GM19468 (cell line): Measurements from ENCODE around the gene TTN.
"Not testable (repeated sequence)": the region's sequence is repeated elsewhere in the genome, so short reads cannot be mapped to it uniquely, and the experiment has no call there.

ENCODE experiments used
- ATAC-seq: cut with Tn5 transposase; IDR thresholded peaks from one replicate; pipeline ENCODE4 v1.9.1; 2021; ENCODE audit warnings: mild to moderate bottlenecking, moderate library complexity, moderate number of reproducible peaks; ENCODE audit not compliant: unreplicated experiment; ENCODE audit errors: extremely low read depth

Gene TTN

GRCh38 chr2:178679891-178680290 is 127.3 kb downstream of the TTN start:
- no peak for ATAC-seq

DNA sequence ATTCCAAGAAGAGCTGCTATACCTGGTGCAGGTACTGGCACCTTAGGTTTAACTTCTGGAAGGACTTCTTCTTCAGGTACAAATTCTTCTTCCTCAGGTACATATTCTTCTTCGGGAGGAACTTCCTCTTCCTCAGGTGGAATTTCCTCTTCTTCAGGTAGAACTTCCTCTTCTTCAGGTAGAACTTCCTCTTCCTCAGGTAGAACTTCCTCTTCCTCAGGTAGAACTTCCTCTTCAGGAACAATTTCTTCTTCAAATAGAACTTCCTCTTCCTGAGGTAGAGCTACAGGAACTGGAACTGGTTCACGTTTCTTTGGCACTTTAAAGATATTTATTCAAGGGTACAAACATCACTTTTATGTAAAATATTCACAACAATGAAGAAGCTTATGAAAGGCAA is 129.6 kb downstream of the TTN start:
- ATAC-seq: no peak

- ATAC-seq: no peak
Measured at GRCh38 chr2:178676046-178676445, 131.2 kb downstream of the TTN start.

GRCh38 chr2:178674122-178674521 is 133.1 kb downstream of the TTN start:
- ATAC-seq: no peak

DNA sequence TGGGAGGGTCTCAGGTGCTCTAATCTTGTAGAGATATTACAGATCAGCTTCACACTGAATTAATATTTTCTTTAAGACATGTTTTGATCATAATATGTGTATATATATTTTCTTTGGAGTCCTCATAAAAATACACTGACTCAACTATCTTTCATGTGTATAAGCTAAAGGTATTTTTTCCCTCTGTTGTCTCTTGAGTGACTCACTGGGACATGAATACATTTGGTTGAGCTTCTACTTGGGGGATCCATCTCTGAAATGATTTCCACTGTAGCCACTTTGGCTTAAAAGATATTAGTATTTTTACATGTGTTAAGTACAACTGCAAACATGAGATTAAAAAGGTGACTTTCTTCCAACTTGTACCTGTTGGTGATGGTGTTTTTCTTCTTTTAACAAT is 140.8 kb downstream of the TTN start:
- ATAC-seq: no peak

- ATAC-seq: not testable (repeated sequence)
Measured at GRCh38 chr2:178658480-178658879, 148.7 kb downstream of the TTN start.

GRCh38 chr2:178650554-178650953 is 156.7 kb downstream of the TTN start:
- no peak for ATAC-seq

DNA sequence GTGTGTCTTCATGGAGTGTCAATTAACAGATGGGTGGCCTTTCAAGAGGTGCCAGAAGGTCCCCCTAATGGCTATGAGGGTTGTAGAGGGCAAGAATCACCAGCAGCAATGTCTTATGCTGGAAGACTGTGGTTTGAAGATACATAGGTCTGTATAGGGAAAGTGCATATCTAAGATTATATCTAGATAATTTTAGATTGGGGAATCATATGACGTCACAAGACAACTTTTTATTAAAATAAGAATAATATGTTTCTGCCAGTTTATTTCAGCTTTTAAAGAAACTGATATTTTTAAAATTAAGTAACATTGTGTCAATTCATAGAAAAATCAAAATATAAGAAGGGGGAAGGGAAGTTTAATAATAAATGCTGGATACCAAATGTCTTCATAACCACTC is 162.3 kb downstream of the TTN start:
- ATAC-seq: no peak

DNA sequence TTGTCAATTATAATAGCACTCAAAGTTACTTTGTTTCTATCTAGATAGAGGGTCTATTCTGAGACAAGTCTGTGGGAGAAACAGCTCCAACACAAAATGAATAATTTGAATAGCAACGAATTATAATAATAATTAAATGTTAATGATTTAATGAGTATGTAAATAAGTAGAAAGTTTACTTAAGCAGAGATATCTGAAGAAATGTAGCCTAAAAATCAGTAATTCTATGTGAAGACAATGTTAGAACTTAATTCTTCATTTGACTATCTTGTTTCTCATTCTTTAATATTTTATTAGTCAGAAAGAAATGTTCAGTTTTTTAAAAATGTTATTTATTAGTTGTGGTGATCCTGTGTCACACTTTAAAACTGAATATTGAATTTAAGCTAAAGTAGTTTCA is 165.7 kb downstream of the TTN start:
- no peak for ATAC-seq

- ATAC-seq: no peak
Measured at GRCh38 chr2:178635897-178636296, 171.3 kb downstream of the TTN start.

- no peak for ATAC-seq
Measured at GRCh38 chr2:178632729-178633128, 174.5 kb downstream of the TTN start.

- ATAC-seq: no peak
Measured at GRCh38 chr2:178630581-178630980, 176.6 kb downstream of the TTN start.

DNA sequence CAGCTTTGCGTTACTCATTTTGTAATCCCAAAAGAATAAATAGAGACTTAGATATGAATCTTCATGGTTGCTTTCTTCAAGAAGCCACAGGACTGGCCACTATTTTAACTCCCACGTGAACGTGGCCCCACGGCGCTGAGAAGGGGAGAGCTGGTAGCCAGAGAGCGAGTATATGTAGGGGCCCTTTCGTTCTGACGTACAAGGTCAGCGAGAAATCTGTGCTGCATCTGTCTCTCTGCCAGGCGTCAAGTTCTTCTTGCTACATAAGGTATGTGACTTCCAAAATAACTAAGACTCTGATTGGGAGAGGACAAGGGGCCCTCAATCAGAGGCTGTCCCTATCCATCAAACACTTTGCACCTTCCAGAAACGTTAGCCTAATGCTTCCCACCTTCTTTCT is 177.8 kb downstream of the TTN start:
- no peak for ATAC-seq

DNA sequence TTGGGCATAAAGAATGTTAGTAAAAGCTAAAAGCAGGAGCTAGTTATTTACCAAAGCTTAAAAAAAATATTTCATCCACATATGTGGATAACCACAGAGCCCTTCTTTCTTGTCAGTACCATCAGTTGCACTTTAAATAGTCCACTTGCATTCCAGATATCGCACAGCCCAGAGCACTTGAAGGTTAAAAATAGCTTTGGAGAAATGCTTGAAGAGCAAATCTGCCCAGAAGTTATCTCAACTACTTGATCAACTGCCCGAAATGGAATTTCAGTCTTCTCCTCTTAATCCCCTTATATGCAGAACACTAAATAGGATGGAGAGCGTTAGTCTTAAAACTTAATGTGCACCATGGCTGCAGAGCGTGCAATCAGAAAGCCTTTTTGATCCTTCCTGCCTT is 178.6 kb downstream of the TTN start:
- no peak for ATAC-seq

GRCh38 chr2:178627401-178627800 is 179.8 kb downstream of the TTN start:
- no peak for ATAC-seq

GRCh38 chr2:178615969-178616368 is 191.3 kb downstream of the TTN start:
- no peak for ATAC-seq

DNA sequence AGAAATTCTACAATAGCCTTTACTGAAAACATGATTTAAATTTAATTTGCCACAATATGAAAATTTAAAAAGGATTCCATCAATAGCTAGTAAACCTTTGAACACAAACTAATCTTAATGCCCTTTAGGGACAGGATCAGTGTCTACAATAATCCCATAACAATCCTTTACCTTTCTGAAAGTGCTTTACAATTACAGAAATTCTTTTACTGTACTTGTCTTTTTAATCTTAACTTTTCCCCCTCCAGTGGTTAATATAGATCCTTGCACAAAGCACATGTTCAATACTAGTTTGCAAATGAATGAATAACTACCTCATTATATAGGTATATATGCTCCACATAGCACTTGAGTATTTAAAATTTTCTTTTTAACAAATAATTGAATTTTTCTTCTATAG is 204.3 kb downstream of the TTN start:
- ATAC-seq: no peak

- no peak for ATAC-seq
Measured at GRCh38 chr2:178592655-178593054, 214.6 kb downstream of the TTN start.

DNA sequence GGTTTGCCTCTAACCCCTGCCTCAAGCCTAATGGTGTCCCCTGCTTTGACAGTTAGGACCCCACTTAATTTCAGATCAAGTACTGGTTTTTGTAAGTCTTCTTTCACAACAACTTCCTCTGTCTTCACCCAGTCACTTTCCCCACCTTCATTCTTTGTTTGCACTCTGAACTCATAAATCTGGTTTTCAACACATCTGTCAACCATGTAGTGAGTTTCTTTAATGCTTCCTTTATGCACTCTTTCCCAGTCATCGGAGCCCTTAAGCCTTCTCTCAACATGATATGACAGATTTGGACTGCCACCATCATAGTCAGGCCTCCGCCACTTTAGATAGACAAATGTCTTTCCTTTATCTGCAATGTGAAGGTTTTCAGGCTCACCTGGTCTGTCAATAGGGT is 217.9 kb downstream of the TTN start:
- ATAC-seq: no peak

DNA sequence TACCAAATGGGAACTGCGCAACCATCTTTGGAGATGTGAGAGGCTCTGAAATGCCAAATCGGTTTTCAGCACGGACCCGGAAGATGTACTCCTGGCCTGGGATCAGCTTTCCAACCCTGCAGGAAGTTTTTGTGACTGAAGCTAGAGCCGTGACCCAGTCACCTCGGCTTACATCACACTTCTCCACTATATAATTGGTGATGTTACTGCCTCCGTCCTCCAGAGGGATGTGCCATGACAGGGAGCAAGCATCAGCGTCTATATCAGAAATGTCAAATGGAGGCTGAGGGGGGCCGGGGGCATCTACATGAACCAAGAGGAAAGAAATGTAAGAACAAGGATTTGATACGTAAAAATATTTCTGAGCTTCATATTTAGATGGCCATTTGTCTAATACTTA is 222.6 kb downstream of the TTN start:
- no peak for ATAC-seq

- ATAC-seq: no peak
Measured at GRCh38 chr2:178579006-178579405, 228.2 kb downstream of the TTN start.

- ATAC-seq: no peak
Measured at GRCh38 chr2:178574789-178575188, 232.4 kb downstream of the TTN start.

DNA sequence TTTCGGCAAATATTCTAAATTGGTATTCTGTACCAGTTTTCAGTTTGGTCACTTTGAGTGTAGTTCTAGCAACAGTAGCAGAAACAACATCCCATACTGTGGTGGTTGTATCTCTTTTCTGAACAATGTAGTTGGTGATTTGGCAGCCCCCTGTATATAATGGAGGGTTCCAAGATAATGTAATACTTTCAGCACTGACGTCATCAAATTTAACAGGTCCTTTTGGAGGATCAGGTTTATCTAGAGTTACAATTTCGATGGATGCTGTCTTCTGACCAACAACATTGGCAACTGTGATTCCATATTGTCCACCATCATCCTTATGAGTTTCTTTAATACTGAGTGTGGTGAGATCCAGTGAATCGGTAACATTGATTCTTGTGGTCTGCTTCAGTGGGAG is 239.0 kb downstream of the TTN start:
- ATAC-seq: no peak
